B cell (primary cell): ENCODE measurements around the gene RALB. TPM values are rescaled to one million over a fixed set of nuclear protein-coding genes. Genes with fewer than 3 reads are reported as not detected.

Experiments used
- ATAC-seq: fragments of 200-7000 bp; cut with Tn5 transposase; one replicate; pipeline ENCODE4 v1.10.0; 2021; ENCODE audit warnings: low read depth, mild to moderate bottlenecking, moderate number of reproducible peaks, moderate library complexity
- CTCF ChIA-PET: fragments of 350-600 bp; sonication (Branson Sonifier 250); formaldehyde crosslinking; loops from one replicate; lab custom pipeline; 2021; ENCODE audit warnings: antibody characterized with exemption, inconsistent platforms; lab: Charles Lee
- POLR2A ChIA-PET: fragments of 350-600 bp; sonication (Branson Sonifier 250); formaldehyde crosslinking; loops from one replicate; lab custom pipeline; 2021; ENCODE audit warnings: antibody characterized with exemption; lab: Charles Lee
- DNase-seq: peaks from one replicate; pipeline ENCODE4 v3.0.0; 2013
- H2AFZ ChIP-seq: 2 replicates; pipeline ENCODE4 v1.6.1; 2012; ENCODE audit warnings: mild to moderate bottlenecking, low read depth, low read length; ENCODE audit not compliant: insufficient read depth, poor library complexity, severe bottlenecking
- H3K27ac ChIP-seq, 2 donors: 1 replicate in 1 of 2; 2 replicates in 1 of 2; pipeline ENCODE4 v1.5.1; 2012 to 2013; ENCODE audit warnings: low read length in 2 of 2, mild to moderate bottlenecking in 2 of 2, moderate library complexity in 1 of 2
- H3K27me3 ChIP-seq, 4 experiments: fragments of 200-600 bp in 1 of 4; sonication (generic) in 1 of 4; replicated peaks in 1 of 4; 1 replicate in 2 of 4; 2 replicates in 2 of 4; pipeline versions ENCODE4 v1.6.1 to v1.7.0; 2013 to 2016; ENCODE audit warnings: low read length in 3 of 4, mild to moderate bottlenecking in 2 of 4, mixed read lengths in 1 of 4, moderate library complexity in 1 of 4; ENCODE audit not compliant: insufficient read depth in 4 of 4, control insufficient read depth in 3 of 4; ENCODE audit errors: control extremely low read depth in 1 of 4
- H3K36me3 ChIP-seq, 2 experiments: replicated peaks in 1 of 2; 1 replicate in 1 of 2; 2 replicates in 1 of 2; pipeline versions ENCODE4 v1.6.1 to v1.7.1; 2013; ENCODE audit warnings: low read length in 1 of 2; ENCODE audit not compliant: insufficient read depth in 2 of 2, control insufficient read depth in 1 of 2; ENCODE audit errors: control extremely low read depth in 1 of 2, extremely low read depth in 1 of 2
- H3K4me1 ChIP-seq, 2 donors: fragments of 200-600 bp in 1 of 2; sonication (generic) in 1 of 2; 1 replicate in 1 of 2; 2 replicates in 1 of 2; pipeline versions ENCODE4 v1.5.1 to v1.6.1; 2013 to 2017; ENCODE audit warnings: low read length in 2 of 2; ENCODE audit not compliant: control insufficient read depth in 2 of 2, insufficient read depth in 2 of 2
- H3K4me2 ChIP-seq: replicated peaks from 2 replicates; pipeline ENCODE3; 2012; ENCODE audit warnings: mild to moderate bottlenecking, low read depth, low read length; ENCODE audit not compliant: poor library complexity, severe bottlenecking
- H3K4me3 ChIP-seq, 5 experiments: fragments of 200-600 bp in 1 of 5; sonication (generic) in 1 of 5; 1 replicate in 3 of 5; 2 replicates in 2 of 5; pipeline versions ENCODE4 v1.5.1 to v1.7.0; 2011 to 2016; ENCODE audit warnings: low read length in 4 of 5, mild to moderate bottlenecking in 4 of 5, low read depth in 2 of 5, control low read depth in 1 of 5, moderate library complexity in 1 of 5; ENCODE audit not compliant: insufficient read depth in 1 of 5; ENCODE audit errors: control extremely low read depth in 1 of 5, extremely low read depth in 1 of 5
- H3K79me2 ChIP-seq: fragments of 200-600 bp; sonication (generic); one replicate; pipeline ENCODE4 v1.6.0; 2016; ENCODE audit warnings: low read length; ENCODE audit not compliant: control insufficient read depth, insufficient read depth
- H3K9ac ChIP-seq: fragments of 200-600 bp; sonication (generic); 2 replicates; pipeline ENCODE4 v1.6.1; 2017; ENCODE audit warnings: mild to moderate bottlenecking, low read length, moderate library complexity
- H3K9me3 ChIP-seq, 3 donors: one replicate each; pipeline versions ENCODE4 v1.6.1 to v1.7.1; 2013; ENCODE audit warnings: low read length in 2 of 3; ENCODE audit not compliant: control insufficient read depth in 2 of 3, insufficient read depth in 1 of 3; ENCODE audit errors: control extremely low read depth in 1 of 3
- H4K20me1 ChIP-seq: 2 replicates; pipeline ENCODE4 v1.6.0; 2012; ENCODE audit warnings: mild to moderate bottlenecking, low read length; ENCODE audit not compliant: insufficient read depth, control insufficient read depth, poor library complexity, severe bottlenecking
- H3K27ac Mint-ChIP-seq: one replicate; pipeline ENCODE4 v1.8.0; 2021; ENCODE audit warnings: mixed read lengths
- H3K27me3 Mint-ChIP-seq: one replicate; pipeline ENCODE4 v1.8.0; 2021; ENCODE audit warnings: mixed read lengths
- H3K4me1 Mint-ChIP-seq: one replicate; pipeline ENCODE4 v1.8.0; 2021; ENCODE audit warnings: mixed read lengths
- H3K4me3 Mint-ChIP-seq: one replicate; pipeline ENCODE4 v1.8.0; 2021; ENCODE audit warnings: mixed read lengths
- H3K9me3 Mint-ChIP-seq: one replicate; pipeline ENCODE4 v1.8.0; 2022; ENCODE audit warnings: mixed read lengths; ENCODE audit not compliant: insufficient read depth
- CTCF ChIP-seq: fragments of 200-600 bp; IDR thresholded peaks from one replicate; pipeline ENCODE4 v1.8.0; 2022; ENCODE audit warnings: antibody characterized with exemption, mild to moderate bottlenecking
- EZH2 ChIP-seq: IDR thresholded peaks from 2 replicates; pipeline ENCODE4 v1.6.1; 2012; ENCODE audit warnings: borderline replicate concordance, low read depth, mild to moderate bottlenecking, moderate library complexity, low read length; ENCODE audit not compliant: insufficient read depth, poor library complexity, severe bottlenecking
- WGBS: methylation state at CpG from one replicate; pipeline ENCODE4 v1.1.5; 2013; ENCODE audit warnings: missing lambda C conversion rate; ENCODE audit not compliant: insufficient coverage; 5-methylcytosine and 5-hydroxymethylcytosine counted together
- intact Hi-C: fragments of 100-400 bp; cut with micrococcal nuclease; formaldehyde crosslinking; loops from one replicate; pipeline ENCODE4 v1.10.0; 2022
- polyA plus RNA-seq: library from polyadenylated mRNA; depleted of rRNA; stranded (reverse); fragments of >200 nt; gene quantifications from 2 replicates; pipeline ENCODE4 v1.2.3, GENCODE V29; 2012
- total RNA-seq, 2 donors: library from RNA; stranded (reverse); fragments of 120-200 nt in 1 of 2; gene quantifications; 1 replicate in 1 of 2; 2 replicates in 1 of 2; pipeline versions ENCODE4 v1.2.3 to v1.2.4, GENCODE V29; 2013 to 2022

The RALB gene
- total and polyA plus RNA-seq, 2 donors (not counting 1 experiment from before 2014, with no cell fraction given), result 19.3 to 35.9 TPM

- Mint-ChIP-seq H3K27ac (no peak overlapping the region), H3K4me3 (no peak overlapping the region), H3K27me3 (no peaks in the 10 kb centered on the region), H3K9me3 (no peaks in the 10 kb centered on the region), H3K4me1 (peaks cover 15% of the 10 kb centered on the region)
- H3K4me3 ChIP-seq, result no peak overlapping the region
- no peak for TF ChIP-seq CTCF
- TF ChIP-seq EZH2, result no peak
- no peaks in the 10 kb centered on the region for H3K79me2 ChIP-seq
- no peaks in the 10 kb centered on the region for H3K27me3 ChIP-seq
- H3K36me3 ChIP-seq, result peaks cover 0 to 39% of the 10 kb centered on the region in 2 experiments
- H3K4me1 ChIP-seq, result no peaks in the 10 kb centered on the region
- no peaks in the 10 kb centered on the region for H3K9me3 ChIP-seq
- no peak overlapping the region for H3K27ac ChIP-seq
- H2AFZ ChIP-seq, result no peak overlapping the region
- DNase-seq, result no peak
- ChIA-PET CTCF (interaction anchor here (2.0 to 4.5 kb wide), 2 partner anchors 14 to 122 kb away, joined by 4 to 24 read pairs; no protein-coding TSS in a partner anchor), POLR2A (no interaction called here)
- whole genome bisulfite sequencing, result 91% methylated on average over 2 of the region's 7 CpGs
- no peak overlapping the region for H3K9ac ChIP-seq
- H4K20me1 ChIP-seq, result no peaks in the 10 kb centered on the region
- H3K4me2 ChIP-seq, result no peak overlapping the region
- ATAC-seq, result no peak
- intact Hi-C loops, result no loop called here
Observed at GRCh38 chr2:120298173-120298835, 45.7 kb downstream of the RALB start.

DNA sequence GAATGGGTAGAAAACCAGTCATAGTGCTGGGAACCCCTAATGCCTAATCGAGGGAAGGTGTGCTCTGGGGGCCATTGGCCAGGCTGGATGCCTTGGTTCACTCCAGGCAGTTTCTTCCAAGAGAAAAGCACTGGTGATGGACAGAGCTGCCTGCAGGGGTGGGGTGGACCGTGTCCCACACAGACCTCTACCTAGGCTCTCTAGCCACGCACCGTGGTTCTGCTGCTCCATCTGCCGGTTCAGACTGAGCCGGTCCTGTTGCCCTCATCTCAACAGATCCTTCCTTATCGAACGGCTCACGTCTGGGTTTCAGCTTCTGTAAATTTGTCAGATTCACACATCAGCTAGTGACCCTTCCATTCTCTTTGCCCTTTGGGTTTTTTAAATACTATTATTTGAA is 46.4 kb downstream of the RALB start:
- Mint-ChIP-seq H3K4me1 (peaks cover 9% of the 10 kb centered on the region), H3K9me3 (no peaks in the 10 kb centered on the region), H3K4me3 (no peak overlapping the region), H3K27me3 (no peaks in the 10 kb centered on the region), H3K27ac (no peak overlapping the region)
- Histone ChIP-seq H3K9me3 (no peaks in the 10 kb centered on the region), H2AFZ (no peak overlapping the region), H4K20me1 (no peaks in the 10 kb centered on the region), H3K36me3 (peaks cover 0 to 32% of the 10 kb centered on the region in 2 experiments), H3K4me3 (no peak overlapping the region), H3K79me2 (no peaks in the 10 kb centered on the region), H3K27me3 (no peaks in the 10 kb centered on the region), H3K4me2 (no peak overlapping the region), H3K27ac (no peak overlapping the region), H3K4me1 (no peaks in the 10 kb centered on the region), H3K9ac (no peak overlapping the region)
- ATAC-seq (no peak), DNase-seq (no peak)
- 95% methylated on average over 6 of the region's 9 CpGs for WGBS
- POLR2A ChIA-PET, result no interaction called here
- TF ChIP-seq CTCF (no peak), EZH2 (no peak)
- intact Hi-C loops, result no loop called here
- CTCF ChIA-PET, result interaction anchor here (4.5 kb wide), 1 partner anchor 14 kb away, joined by 24 read pairs; no protein-coding TSS in a partner anchor
